NCI-H748 (cell line): ENCODE results near the gene MYO5A.
"Not testable (repeated sequence)": the region's sequence is repeated elsewhere in the genome, so short reads cannot be mapped to it uniquely, and the experiment has no call there.

Experiments
- DNase-seq: peaks from one replicate; lab custom pipeline; 2025; ENCODE audit not compliant: unreplicated experiment; lab: John Stamatoyannopoulos, UW

The MYO5A gene

GRCh38 chr15:52509500-52510245 is 19.0 kb downstream of the MYO5A start:
- DNase-seq: no peak

- no peak for DNase-seq
Observed at GRCh38 chr15:52506549-52506948, 22.1 kb downstream of the MYO5A start.

GRCh38 chr15:52505151-52505550 is 23.5 kb downstream of the MYO5A start:
- DNase-seq: no peak

GRCh38 chr15:52503788-52504496 is 24.7 kb downstream of the MYO5A start:
- no peak for DNase-seq

GRCh38 chr15:52502608-52503007 is 26.1 kb downstream of the MYO5A start:
- no peak for DNase-seq

GRCh38 chr15:52499506-52499905 is 29.2 kb downstream of the MYO5A start:
- DNase-seq: no peak

- DNase-seq: no peak
Observed at GRCh38 chr15:52498706-52499105, 30.0 kb downstream of the MYO5A start.

- no peak for DNase-seq
Observed at GRCh38 chr15:52496776-52497470, 31.8 kb downstream of the MYO5A start.

- DNase-seq: no peak
Observed at GRCh38 chr15:52496175-52496574, 32.5 kb downstream of the MYO5A start.

GRCh38 chr15:52495125-52495524 is 33.6 kb downstream of the MYO5A start:
- DNase-seq: no peak

- no peak for DNase-seq
Observed at GRCh38 chr15:52493968-52494367, 34.7 kb downstream of the MYO5A start.

- DNase-seq: no peak
Observed at GRCh38 chr15:52492132-52492531, 36.5 kb downstream of the MYO5A start.

GRCh38 chr15:52491472-52491871 is 37.2 kb downstream of the MYO5A start:
- no peak for DNase-seq

- not testable (repeated sequence) for DNase-seq
Observed at GRCh38 chr15:52489430-52489829, 39.2 kb downstream of the MYO5A start.

- no peak for DNase-seq
Observed at GRCh38 chr15:52488830-52489229, 39.9 kb downstream of the MYO5A start.

GRCh38 chr15:52486003-52486996 is 42.4 kb downstream of the MYO5A start:
- DNase-seq: no peak

- no peak for DNase-seq
Observed at GRCh38 chr15:52485290-52485689, 43.4 kb downstream of the MYO5A start.

- no peak for DNase-seq
Observed at GRCh38 chr15:52483707-52484106, 45.0 kb downstream of the MYO5A start.

- no peak for DNase-seq
Observed at GRCh38 chr15:52481915-52482314, 46.8 kb downstream of the MYO5A start.

- DNase-seq: no peak
Observed at GRCh38 chr15:52480990-52481389, 47.7 kb downstream of the MYO5A start.

GRCh38 chr15:52466716-52467115 is 62.0 kb downstream of the MYO5A start:
- DNase-seq: no peak
